Measurements from ENCODE around the gene KCNIP4.

Gene KCNIP4

DNA sequence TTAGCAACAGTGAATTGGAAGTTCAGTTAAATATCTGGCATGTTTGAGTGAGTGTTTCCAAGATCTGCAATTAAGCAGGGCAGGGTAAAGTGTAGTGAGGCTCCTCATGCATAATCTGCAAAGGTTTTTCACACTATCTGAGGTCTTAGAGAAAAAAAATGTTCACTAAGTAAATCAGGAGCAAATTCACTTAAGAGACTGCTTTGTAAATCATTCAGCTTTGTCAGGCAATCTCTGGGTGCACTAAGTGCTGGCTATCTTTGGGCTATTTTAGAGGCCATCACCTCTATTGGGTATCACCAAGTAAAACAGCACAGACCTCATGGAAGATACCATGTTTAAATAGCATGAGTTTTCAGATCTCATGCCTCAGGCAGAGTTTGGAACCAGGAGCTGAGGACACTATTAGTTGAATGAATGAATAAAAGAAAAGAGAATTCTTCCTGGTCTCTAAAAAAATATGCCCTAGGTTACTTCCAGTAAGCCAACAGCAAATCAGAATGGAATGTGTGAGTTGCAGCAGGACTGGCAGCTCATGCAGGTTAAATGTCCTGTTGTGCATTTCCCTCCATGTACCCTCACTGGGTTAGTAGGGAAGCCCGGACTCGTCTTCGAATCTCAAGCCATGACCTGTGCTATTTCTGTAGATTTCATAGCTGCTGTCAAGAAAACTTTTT is 195.3 kb downstream of the KCNIP4 start:
- no peak for DNase-seq

DNA sequence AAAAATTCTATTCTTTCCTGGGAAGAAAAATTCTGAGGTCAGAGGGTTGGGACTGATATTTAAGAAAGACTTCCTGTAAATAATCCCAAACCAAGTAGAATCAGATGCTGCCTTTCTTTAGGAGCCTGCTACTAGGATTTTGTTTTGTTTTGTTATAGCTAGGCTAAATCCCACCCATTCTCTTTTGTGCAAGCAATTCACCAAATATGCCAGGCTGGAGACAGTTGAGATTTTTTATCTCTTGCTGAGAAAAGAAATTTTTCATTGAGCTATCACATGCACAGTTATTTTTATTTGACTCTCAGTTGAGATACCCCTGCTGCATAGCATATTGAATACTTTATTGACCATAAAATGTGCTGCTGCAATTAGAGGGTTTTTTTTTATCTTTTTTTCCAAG is 196.0 kb downstream of the KCNIP4 start:
- DNase-seq: no peak

DNA sequence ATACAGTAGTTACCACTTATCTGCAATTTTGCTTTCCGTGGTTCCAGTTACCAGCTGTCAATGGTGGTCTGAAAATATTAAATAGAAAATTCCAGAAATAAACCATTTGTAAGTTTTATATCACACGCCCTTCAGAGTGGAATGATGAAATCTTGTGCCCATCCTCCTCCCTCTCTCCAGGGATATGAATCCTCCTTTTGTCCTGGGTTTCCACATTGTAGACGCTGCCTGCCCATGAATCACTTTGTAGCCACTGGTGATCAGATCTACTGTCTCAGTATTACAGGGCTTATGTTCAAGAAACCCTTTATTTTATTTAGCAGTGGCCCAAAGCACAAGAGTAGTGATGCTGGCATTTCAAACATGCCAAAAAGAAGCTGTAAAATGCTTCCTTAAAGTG is 198.6 kb downstream of the KCNIP4 start:
- DNase-seq: no peak

DNA sequence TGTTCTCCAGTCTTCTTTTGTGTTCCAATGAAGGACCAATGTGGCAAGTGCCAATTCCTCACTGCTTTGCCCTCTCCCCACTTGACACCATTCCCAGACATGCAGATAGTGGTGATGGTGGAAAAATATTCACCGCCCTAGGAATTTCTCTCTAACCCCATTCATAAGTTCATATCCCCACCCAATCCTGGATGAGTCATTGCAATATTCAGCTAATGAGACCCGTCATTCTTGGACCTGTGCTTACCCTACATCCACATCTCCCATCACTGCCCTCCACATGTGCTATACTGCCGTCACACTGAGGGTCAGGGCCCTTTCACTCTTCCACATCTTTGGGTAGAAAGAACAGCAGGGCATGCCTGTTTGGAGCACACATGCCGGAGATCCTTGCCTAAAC is 199.2 kb downstream of the KCNIP4 start:
- no peak for DNase-seq

DNA sequence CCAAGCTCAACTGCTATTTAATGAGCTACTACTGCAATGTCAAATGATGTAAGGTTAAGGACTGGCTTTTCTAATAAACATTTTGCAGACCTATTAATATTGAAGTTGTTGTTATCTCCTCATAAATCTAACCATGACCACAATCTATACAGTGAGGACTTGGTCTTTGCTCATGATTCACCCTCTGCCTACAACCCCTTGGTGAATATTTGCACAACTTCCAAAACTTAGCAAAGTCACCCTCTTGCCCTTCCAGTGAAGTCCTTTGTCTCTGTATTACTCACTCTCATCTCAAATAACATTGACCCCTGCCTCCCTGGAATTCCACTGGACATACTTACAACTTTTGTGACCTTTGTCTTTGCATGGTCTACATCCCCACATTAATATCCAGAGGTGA is 204.5 kb downstream of the KCNIP4 start:
- DNase-seq: no peak

DNA sequence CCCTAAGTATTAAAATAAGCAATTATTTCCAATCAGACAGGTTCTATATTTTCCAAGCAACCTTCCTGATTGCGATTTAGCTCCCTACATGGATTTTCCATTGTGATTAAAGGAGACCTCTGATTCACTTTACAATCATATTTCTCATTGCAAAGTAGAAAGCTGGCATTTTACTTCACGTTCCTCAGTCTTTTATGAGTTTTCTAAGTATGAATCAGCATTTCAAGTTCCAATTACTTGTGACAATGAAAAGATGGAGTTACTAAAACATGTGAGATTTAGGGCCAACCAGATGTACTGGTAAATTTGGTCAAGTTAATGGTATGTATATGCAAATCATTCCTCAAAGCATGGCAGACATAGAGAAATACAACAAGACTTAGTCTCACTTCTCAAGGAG is 206.2 kb downstream of the KCNIP4 start:
- DNase-seq: no peak

DNA sequence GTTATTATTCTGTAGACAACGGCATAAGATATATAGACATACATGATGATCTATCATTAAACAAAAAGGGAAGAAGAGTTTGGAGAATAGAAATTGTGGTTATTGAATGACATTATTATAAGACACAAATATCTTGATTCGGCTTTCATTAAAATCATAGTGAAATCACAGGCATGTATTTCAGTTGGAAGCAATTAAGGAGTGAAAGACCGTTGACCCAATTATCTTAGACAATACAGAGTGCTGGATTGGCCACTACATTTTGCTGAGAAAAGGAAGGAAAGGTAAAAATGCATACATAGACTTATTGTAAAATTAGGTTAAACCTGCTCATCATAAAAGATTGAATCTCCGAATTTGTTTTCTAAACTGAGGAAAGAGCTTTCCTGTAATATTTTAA is 209.8 kb downstream of the KCNIP4 start:
- DNase-seq: no peak

DNA sequence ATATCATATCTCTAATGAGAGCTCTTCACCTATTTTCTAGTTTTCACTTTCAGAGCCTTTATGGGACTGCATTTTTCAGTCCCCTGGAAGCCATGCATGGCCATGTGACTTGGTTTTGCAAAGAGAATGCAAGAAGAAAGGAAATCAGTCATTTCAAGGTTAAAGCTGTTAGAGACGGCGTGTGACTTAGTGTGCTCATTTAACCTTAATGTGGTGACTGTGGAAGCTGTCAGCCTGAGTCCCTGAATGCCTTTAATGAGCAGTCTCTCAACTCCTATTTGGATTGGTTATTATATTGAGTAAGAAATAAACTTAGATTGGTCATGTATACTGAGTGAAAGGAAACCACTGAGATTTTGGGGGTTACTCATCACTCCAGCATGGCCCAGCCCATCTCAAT is 212.7 kb downstream of the KCNIP4 start:
- DNase-seq: no peak

DNA sequence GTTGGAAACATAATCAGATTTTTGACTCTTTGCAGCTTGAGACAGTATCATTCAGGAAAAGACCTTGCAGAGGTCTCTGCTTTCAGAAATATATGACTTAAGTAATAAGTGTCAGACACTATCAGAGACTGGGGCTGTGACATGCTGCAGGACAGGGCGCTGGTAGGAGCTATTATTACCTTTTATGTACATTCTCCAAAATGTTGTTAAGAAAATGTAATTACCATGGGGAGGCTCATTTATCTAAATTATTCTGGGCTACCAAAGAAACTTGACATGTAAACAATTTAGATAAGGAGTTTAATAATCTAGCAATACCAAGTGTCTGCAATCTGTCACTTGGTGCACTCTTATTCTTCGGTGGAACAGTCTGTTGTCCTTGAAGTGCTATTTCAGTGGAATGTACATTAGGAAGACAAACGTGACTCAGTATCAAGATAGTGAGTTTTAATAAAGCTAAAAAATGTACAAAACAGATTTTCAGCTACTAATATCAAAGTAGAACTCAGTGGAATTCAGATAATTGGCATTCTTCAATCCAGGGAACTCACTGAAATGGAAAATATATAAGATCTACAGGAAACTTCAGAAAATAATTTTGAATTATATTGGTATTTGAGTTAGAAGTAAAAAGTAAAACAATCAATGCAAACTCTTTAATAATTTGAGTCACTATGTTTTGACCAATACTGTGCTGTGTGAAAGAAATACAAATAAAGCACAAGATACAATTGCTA is 214.5 kb downstream of the KCNIP4 start:
- no peak for DNase-seq

DNA sequence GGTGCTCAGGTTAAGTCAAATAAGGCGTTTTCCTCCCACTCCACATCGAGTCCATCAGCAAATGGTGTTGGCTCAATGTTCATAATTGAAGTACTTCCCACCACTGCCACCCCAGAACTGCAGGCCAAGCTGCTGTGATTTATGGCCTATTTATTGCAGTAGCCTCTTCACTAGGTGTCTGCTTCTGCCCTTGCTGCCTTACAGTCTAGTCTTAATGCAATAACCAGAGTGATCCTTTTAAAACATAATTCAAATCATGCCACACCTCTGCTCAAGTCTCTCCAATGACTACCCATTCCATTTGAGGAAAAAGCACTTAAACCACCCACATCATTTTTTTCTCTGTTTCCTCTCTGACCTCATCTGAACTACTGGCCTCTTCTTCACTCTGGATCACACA is 220.3 kb downstream of the KCNIP4 start:
- DNase-seq: no peak

DNA sequence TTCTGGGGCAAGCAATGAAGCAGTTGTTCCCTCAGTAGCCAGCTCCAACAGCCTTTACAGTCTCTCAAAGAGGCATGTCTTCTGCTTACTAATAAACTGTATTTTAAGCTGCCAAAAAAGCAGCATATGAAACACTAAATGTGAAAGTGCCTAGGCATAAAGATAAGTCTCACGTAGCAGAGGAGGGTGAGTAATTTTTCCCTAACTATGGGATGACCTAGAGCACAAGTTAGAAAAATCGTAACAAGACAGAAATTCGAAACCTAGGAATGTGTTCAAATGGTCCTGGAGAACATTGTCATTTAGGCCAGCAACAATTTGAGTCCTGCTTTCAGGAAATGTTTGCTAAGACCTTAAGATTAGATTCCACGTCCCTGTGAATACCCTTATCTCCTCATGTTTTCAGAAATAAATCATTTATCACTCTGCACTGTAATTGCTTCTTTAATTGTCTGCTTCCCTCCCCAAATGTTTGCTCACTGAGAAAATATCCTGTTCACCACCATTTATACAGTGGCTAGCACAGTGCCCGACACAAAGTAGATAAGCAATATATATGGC is 222.2 kb downstream of the KCNIP4 start:
- DNase-seq: no peak

DNA sequence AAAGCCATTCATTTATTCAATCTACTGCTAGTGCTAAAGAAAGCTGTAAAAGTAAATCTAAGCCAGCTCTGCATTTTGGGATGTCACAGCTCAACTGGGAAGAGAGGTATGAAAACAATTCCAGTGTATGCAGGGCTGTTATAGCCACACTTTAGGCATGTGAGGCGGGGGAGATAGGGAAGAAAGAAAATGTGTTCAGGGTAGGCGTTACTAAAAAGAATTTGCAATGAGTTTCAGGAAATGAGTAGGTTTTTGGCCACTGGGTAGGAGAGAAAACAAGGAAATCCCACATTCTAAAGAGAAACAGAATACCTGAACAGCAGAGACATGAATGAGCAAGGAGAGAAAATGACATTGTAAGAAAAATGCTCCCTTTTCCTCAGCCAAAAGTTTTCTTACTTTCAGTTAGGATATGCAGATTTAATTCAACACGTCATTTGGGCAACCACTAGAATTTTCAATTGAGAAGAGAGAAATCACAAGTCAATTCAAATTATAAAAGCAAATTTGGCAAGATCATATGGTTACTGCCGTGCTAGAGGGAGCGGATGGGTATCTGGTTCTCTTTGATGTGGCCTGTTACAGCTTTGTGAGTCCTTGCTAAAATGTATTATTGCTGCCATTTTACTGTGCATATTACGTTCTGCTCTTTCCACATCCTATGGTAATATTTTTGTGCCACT is 226.3 kb downstream of the KCNIP4 start:
- DNase-seq: no peak

DNA sequence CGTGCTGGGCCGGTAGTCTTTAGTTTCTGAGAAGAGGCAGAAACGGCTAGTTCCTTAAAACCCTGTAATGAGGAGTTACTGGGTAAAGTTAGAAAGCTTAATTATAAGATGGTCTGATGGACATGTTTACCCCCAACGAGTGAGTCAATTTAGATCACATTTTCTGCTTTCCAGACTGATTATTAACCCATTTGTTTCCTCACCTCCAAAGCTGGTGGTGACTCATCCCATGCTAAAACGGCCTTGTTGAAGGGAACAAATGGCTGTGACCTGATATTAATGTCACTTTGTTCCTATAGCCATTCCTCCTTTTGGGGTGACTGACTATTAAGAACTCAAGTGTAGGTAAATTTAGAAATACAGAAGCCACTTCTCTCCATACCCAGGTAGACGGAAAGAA is 232.0 kb downstream of the KCNIP4 start:
- DNase-seq: no peak

DNA sequence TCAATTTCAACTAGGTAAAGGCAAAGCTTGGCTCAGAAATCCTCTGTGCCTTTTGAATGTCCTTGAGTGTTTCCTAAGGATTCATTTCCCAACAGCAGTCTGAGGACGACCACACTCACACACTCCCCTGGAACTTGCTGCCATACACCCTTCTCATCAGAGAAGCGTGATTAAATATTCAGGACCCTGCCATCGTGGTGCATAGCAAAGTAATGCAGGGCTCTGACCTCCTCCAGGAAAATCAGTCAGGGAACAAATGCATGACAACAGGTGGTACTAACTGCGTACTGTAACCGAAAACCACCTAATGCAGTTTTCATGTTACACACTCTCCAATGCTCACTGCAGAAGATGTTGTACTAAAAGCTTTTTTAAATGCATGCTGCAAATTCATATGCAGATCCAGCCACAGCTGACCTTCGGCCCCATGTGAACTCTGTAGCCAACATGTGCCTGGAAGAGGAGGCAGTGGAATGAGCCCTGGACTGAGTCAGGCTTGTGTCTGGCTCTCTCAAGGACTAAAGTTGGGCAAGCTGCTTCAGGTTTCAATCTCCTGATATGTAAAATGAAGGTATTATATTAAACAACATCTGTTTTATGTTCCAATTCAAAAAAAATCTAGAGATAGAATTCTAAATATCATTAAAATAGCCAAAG is 238.3 kb downstream of the KCNIP4 start:
- DNase-seq: no peak

DNA sequence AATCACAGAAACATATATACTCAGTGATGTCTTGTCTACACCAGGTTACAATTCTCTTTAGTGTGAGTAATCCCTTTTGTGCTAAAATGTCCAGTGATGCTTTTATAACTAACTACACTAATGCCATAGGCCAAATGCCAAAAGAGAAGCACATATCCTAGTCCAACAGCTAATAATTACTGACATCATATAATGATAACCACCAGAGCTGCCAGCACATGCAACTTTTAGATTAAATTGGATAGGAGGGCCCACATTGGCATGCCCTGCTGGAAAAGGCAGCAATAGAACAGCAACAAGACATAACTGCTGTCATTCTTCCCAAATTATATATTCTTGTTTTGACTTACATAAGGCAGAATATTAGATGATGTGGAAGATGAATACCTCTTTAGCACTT is 238.8 kb downstream of the KCNIP4 start:
- DNase-seq: no peak

DNA sequence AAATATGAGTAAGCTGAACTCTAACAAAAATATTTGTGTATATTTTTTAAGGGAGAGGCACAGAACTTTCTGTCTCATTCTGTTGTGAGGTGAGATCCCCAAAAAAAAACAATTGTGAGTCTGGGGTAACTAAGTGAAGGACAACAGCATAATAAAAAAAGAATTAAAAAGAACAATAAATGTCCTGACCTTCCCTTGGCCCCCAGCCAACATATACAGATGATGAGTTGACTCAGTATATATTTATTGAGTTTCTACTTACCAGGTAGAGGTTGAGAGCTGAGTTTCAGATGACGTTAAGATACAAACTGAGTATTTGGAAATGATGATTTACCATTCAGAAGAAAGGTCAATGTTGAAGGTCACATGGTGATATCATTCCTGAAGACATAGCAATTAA is 239.5 kb downstream of the KCNIP4 start:
- DNase-seq: no peak

DNA sequence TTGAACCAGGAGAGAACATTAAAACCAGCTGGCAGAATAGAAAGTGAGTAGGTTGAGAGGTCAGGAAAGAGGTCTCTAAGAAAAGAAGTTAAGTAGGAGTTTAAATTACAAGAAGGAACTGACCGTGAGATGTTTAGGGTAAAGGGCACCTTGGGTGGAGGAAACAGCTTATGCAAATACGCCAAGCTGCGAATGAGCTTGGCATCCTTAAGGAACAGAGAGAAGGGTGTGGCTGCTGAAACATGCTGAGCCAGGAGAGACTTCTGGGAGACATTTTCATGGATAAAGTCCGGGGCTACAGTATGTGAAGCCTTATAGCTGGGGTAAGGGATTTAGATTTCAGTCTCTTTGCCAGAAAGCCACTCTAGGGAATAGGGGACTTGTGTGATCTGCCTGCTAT is 249.1 kb downstream of the KCNIP4 start:
- DNase-seq: no peak

DNA sequence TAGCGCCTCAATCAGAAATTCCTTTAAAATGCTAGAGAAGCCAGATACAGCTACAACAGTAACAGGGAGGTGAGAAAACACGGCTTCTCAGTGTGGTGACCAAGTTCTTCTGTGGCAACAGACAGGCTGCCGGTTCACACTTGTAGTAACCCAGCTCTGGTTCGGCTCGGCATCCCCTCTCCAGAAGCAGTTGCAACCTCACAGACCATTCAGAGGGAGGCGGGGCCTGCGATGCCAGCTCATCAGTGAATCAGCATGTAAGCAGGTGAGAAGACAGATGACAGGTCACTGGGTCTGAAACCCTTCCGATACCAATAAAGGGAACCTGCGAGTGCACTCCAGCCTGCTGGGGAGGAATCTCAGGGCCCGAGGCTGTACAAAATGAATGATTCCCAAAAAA is 251.0 kb downstream of the KCNIP4 start:
- no peak for DNase-seq

DNA sequence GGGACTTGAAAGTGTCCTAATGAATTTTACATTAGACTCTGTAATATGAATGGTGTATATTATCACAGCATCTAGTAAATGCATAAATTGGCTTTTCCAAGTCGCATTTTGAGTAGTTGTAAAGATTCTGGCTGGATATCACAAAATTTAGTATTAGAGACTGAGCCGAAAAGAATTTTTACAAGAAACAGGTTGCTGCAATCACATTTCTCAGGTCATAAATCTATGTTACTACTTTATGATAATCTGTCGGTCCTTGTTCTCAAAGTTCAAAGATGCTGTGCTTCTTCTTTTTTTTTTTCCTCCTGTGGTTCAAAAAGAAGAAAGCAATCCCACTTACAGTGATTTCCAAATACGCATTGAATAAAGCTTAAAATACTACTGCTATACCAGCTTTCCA is 253.4 kb downstream of the KCNIP4 start:
- DNase-seq: no peak

DNA sequence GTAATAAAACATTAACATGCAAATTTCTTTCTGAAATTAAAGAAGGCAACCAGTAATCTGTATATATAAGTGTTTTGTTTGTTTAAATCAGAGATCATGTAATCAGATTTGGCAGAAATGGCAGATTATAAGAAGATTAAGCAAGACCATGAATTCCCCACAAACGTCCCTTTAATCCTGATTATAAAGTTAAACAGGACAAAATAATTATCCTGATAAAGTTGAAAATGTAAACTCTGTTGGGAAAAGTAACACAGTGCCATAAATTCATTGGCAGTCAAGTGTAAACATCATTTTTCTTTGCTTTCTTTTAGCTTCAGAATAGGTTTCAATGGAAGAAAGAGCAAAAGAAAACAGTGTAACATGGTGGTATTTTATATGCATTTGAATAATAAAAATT is 256.3 kb downstream of the KCNIP4 start:
- DNase-seq: no peak

DNA sequence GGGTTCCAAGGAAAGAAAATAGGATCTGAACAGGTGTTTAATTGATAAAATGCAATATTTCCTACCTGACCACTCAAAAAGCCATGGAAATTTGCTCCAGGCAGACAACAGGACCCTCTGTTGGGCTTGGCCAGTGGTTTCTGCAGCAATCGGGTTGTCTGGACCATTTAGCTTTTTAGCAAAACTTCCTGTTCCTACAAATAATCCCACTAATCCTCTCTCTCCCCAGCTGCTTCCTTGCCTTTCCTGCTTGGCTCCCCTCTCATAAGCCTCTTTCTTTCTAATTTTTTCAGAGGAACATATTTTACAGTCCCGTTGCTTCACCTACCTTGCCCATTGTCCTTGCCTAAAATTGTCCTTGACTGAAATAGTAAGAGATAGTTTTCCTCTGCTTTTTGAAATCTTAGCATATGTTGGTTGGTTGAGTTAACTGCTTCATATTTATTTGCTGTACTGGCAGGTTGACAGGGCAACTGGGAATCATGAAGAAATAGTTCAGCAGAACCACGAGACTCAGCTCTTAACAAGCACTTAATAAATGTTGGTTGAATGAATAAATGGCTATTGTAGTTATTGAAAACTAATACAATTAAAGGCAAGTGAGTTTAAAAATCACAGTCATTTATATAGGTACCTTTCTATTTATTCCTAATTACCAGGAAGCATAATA is 259.8 kb downstream of the KCNIP4 start:
- no peak for DNase-seq

DNA sequence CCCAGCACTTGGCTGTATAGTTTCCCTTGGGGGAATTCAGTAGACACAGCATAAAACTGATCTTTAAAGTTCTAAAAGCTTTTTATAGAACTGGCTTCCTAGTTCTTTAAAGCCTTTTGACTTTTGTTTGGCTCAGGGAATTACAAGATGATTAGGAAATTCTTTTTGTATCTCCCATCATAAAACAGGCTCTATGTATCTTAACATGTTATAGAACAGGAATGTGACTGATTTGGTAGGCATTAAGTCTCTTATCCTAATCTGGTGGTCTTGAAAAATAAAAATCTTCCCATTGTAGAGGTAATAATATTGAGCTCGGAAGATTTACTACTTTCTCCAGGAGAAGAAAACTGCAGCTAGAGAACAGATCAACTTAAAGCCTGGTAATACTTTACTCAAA is 262.7 kb downstream of the KCNIP4 start:
- DNase-seq: no peak

DNA sequence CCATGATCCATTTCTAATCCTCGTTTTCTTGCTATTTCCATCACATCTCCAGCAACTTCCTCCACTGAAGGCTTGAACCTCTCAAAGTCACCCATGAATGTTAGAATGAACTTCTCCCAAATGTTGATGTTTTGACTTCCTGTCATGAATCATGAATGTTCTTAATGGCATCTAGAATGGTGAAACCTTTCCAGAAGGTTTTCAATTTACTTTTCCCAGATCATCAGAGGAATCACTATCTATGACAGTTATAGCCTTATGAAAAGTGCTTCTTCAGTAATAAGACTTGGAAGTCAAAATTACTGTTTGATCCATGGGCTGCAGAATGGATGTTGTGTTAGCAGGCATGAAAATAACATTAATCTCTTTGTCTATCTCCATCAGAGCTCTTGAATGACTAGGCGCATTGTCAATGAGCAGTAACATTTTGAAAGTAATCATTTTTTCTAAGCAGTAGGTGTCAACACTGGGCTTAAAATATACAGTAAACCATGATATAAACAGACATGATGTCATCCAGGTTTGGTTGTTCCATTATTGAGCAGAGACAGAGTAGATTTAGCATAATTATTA is 268.2 kb downstream of the KCNIP4 start:
- DNase-seq: no peak
